NCI-H1092 (cell line): ENCODE measurements around the gene TICAM2.

Experiments
- DNase-seq: peaks from one replicate; lab custom pipeline; 2025; lab: John Stamatoyannopoulos, UW

Gene TICAM2

DNA sequence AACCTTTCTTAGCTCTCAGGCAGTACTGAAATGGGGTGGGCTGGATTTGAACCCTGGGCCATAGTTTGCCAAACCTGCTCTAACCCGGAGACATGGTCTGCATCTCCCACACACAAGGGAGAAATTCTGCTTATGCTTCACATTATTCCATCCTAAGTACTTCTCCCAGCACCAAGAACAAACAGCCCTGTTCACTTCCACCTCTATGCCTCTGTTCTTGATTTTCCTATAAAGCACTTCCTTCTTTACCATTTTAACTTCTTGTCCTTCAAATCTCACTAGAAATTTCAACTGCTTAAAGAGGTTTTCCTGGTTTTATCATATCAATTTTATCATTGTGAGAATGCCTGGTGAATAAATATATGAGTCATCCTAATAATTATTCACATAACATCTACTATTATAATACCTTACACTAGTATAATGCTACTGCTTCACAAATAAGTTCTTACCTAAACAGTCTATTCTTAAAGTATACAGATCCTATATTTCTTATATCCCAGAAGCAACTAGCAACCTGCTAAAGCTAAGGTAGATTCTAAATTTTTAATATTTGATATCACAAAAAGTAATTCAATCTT is 70.4 kb downstream of the TICAM2 start:
- DNase-seq: no peak

DNA sequence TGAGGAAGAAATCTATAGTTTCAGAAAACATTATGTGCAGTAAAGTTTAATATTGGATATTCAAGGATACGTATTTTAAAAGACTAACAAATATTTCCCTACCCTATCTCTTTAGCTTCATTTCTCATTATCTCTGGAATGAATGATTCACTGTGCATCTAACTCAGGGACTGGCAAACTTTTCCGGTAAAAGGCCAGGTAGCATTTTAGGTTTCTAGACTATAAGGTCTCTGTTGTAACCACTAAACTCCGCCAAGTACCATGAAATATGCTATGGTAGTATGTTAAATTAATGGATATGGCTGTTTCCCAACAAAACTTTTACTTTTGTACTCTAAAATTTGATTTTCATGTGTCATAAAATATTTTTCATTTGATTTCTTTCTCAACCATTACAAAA is 70.9 kb downstream of the TICAM2 start:
- no peak for DNase-seq

DNA sequence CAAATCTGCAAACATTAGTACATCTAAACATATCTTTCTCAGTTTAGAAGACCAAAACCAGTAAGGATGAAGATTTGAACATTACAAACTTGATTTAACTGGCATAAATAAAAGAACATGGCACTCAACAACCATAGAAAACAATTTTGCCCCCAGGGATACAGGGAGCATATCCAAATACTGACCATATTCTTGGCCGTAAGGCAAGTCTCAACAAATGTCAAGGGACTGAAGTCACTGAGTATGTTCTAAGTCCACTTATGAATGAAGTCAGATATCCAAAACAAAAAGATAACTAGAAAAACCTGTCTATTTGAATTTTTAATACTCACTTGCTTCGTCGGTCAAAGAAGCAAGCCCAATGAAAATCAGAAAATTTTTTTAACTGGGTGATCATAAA is 71.9 kb downstream of the TICAM2 start:
- no peak for DNase-seq
